SK-N-SH (cell line): Measurements from ENCODE around the gene SMG1. TPM values are rescaled to one million over a fixed set of nuclear protein-coding genes. Genes with fewer than 3 reads are reported as not detected.

Experiments used
- CTCF ChIA-PET: fragments of 300-600, 350-600 bp; formaldehyde crosslinking; extraction: SDS; loops from one replicate; lab custom pipeline; 2021; lab: Yijun Ruan, JAX
- POLR2A ChIA-PET: fragments of 350-600 bp; sonication (Branson Sonifier 250); formaldehyde crosslinking; extraction: SDS; loops from one replicate; lab custom pipeline; 2020; ENCODE audit warnings: antibody characterized with exemption, inconsistent platforms; lab: Yijun Ruan, JAX
- DNase-seq: peaks from one replicate; pipeline ENCODE4 v3.0.0; 2012
- H2AFZ ChIP-seq: fragments of 200-600 bp; sonication (generic); 2 replicates; pipeline ENCODE4 v1.8.1; 2016; ENCODE audit warnings: antibody characterized with exemption, mild to moderate bottlenecking, low read depth
- H3F3A ChIP-seq: fragments of 200-600 bp; sonication (generic); replicated peaks from 2 replicates; pipeline ENCODE3; 2016; ENCODE audit warnings: antibody characterized with exemption, mild to moderate bottlenecking; ENCODE audit not compliant: insufficient read depth
- H3K27ac ChIP-seq, 2 experiments: fragments of 200-500 bp in 1 of 2; fragments of 200-600 bp in 1 of 2; sonication (Bioruptor generic) in 1 of 2; sonication (generic), shearing (Covaris generic) in 1 of 2; 2 replicates each; pipeline versions ENCODE4 v1.5.1 to v1.6.1; 2014 to 2016; ENCODE audit warnings: low read depth in 2 of 2, inconsistent platforms in 1 of 2, low read length in 1 of 2, mild to moderate bottlenecking in 1 of 2, mixed read lengths in 1 of 2
- H3K27me3 ChIP-seq: fragments of 200-600 bp; sonication (generic), shearing (Covaris generic); 2 replicates; pipeline ENCODE4 v1.6.1; 2016; ENCODE audit warnings: mixed run types; ENCODE audit not compliant: insufficient read depth
- H3K36me3 ChIP-seq, 2 experiments: fragments of 200-500 bp in 1 of 2; fragments of 200-600 bp in 1 of 2; sonication (Bioruptor generic) in 1 of 2; sonication (generic) in 1 of 2; replicated peaks in 1 of 2; 2 replicates each; pipeline versions ENCODE3 to v1.5.1; 2014 to 2016; ENCODE audit warnings: low read length in 1 of 2, mild to moderate bottlenecking in 1 of 2; ENCODE audit not compliant: insufficient read depth in 2 of 2, control insufficient read depth in 1 of 2
- H3K4me1 ChIP-seq, 2 experiments: fragments of 200-500 bp in 1 of 2; fragments of 200-600 bp in 1 of 2; sonication (Bioruptor generic) in 1 of 2; sonication (generic), shearing (Covaris generic) in 1 of 2; 2 replicates each; pipeline versions ENCODE4 v1.5.1 to v1.6.1; 2014 to 2016; ENCODE audit warnings: low read depth in 1 of 2, low read length in 1 of 2, mixed run types in 1 of 2; ENCODE audit not compliant: insufficient read depth in 2 of 2, control insufficient read depth in 1 of 2
- H3K4me2 ChIP-seq: fragments of 200-600 bp; sonication (generic), shearing (Covaris generic); 2 replicates; pipeline ENCODE4 v1.6.1; 2017; ENCODE audit warnings: mixed run types
- H3K4me3 ChIP-seq, 2 experiments: fragments of 200-500 bp in 1 of 2; fragments of 200-600 bp in 1 of 2; sonication (Bioruptor generic) in 1 of 2; sonication (generic), shearing (Covaris generic) in 1 of 2; 2 replicates each; pipeline versions ENCODE4 v1.5.1 to v1.8.1; 2014 to 2016; ENCODE audit warnings: low read depth in 2 of 2, inconsistent platforms in 1 of 2, low read length in 1 of 2, mild to moderate bottlenecking in 1 of 2, mixed read lengths in 1 of 2, moderate library complexity in 1 of 2
- H3K79me2 ChIP-seq: fragments of 200-600 bp; sonication (generic); 2 replicates; pipeline ENCODE4 v1.8.1; 2017; ENCODE audit warnings: mild to moderate bottlenecking; ENCODE audit not compliant: insufficient read depth
- H3K9ac ChIP-seq: fragments of 200-600 bp; sonication (generic); 2 replicates; pipeline ENCODE4 v1.6.1; 2017; ENCODE audit warnings: mixed run types
- H3K9me2 ChIP-seq: fragments of 200-600 bp; sonication (generic); 2 replicates; pipeline ENCODE4 v1.6.1; 2017; ENCODE audit warnings: mixed run types
- H3K9me3 ChIP-seq: fragments of 200-600 bp; sonication (generic); 2 replicates; pipeline ENCODE4 v1.6.1; 2017; ENCODE audit warnings: mixed run types, mild to moderate bottlenecking, moderate library complexity
- H4K20me1 ChIP-seq: fragments of 200-600 bp; sonication (generic); 2 replicates; pipeline ENCODE4 v1.6.1; 2017; ENCODE audit warnings: mild to moderate bottlenecking, mixed run types; ENCODE audit not compliant: insufficient read depth
- CHD2 ChIP-seq: fragments of 150-350 bp; IDR thresholded peaks from 2 replicates; pipeline ENCODE4 v1.6.1; 2018; ENCODE audit warnings: low read length; ENCODE audit not compliant: partially characterized antibody
- ELF1 ChIP-seq: IDR thresholded peaks from 2 replicates; pipeline ENCODE4 v1.4.0; 2012
- EP300 ChIP-seq, 2 experiments: IDR thresholded peaks; 2 replicates each; pipeline versions ENCODE4 v1.4.0 to v1.6.1; 2012; ENCODE audit warnings: borderline replicate concordance in 1 of 2, low read depth in 1 of 2, low read length in 1 of 2
- FOXJ3 ChIP-seq: sonication (generic); formaldehyde crosslinking; IDR thresholded peaks from 2 replicates; pipeline ENCODE4 v1.5.1; 2020; ENCODE audit warnings: mild to moderate bottlenecking, missing genetic modification reagents
- FOXM1 ChIP-seq: IDR thresholded peaks from 2 replicates; pipeline ENCODE4 v1.4.0; 2012; ENCODE audit warnings: low read depth, mild to moderate bottlenecking
- GABPA ChIP-seq: IDR thresholded peaks from 2 replicates; pipeline ENCODE4 v1.4.0; 2012; ENCODE audit warnings: low read depth, mild to moderate bottlenecking
- GATA2 ChIP-seq: sonication (generic); formaldehyde crosslinking; IDR thresholded peaks from 2 replicates; pipeline ENCODE4 v1.5.0; 2020; ENCODE audit warnings: mild to moderate bottlenecking, missing genetic modification reagents
- JUND ChIP-seq: IDR thresholded peaks from 2 replicates; pipeline ENCODE4 v1.4.0; 2012
- MEF2A ChIP-seq: IDR thresholded peaks from 2 replicates; pipeline ENCODE4 v1.4.0; 2012; ENCODE audit warnings: low read depth, borderline replicate concordance
- MXI1 ChIP-seq: IDR thresholded peaks from 2 replicates; pipeline ENCODE4 v1.6.1; 2012; ENCODE audit warnings: mild to moderate bottlenecking, low read depth, low read length, improper control_type of control experiment
- NFIC ChIP-seq: IDR thresholded peaks from 2 replicates; pipeline ENCODE4 v1.4.0; 2012; ENCODE audit warnings: borderline replicate concordance
- NRF1 ChIP-seq: IDR thresholded peaks from 2 replicates; pipeline ENCODE4 v1.6.1; 2012; ENCODE audit warnings: low read depth, mild to moderate bottlenecking, low read length
- POLR2AphosphoS5 ChIP-seq: IDR thresholded peaks from 2 replicates; pipeline ENCODE4 v1.6.1; 2012; ENCODE audit warnings: low read depth, low read length
- RAD21 ChIP-seq: IDR thresholded peaks from 2 replicates; pipeline ENCODE4 v1.6.1; 2012; ENCODE audit warnings: mild to moderate bottlenecking, low read length
- SIN3A ChIP-seq: IDR thresholded peaks from 2 replicates; pipeline ENCODE4 v1.6.1; 2012; ENCODE audit warnings: low read depth, mild to moderate bottlenecking, low read length, moderate library complexity, borderline replicate concordance
- WGBS: methylation state at CpG from one replicate; pipeline ENCODE4 v1.1.6; 2017; ENCODE audit warnings: low lambda C conversion rate; 5-methylcytosine and 5-hydroxymethylcytosine counted together
- polyA plus RNA-seq, 3 experiments: library from polyadenylated mRNA; depleted of rRNA; stranded (reverse); fragments of >200 nt; gene quantifications; 2 replicates each; pipeline ENCODE4 v1.2.3, GENCODE V29; 2012
- TF ChIP-seq, protein P1 (sequence below): IDR thresholded peaks from 2 replicates; pipeline ENCODE4 v1.4.0; 2012; ENCODE audit warnings: low read depth, borderline replicate concordance
- TF ChIP-seq, protein P2 (sequence below): IDR thresholded peaks from 2 replicates; pipeline ENCODE4 v1.6.1; 2012; ENCODE audit warnings: mild to moderate bottlenecking, low read depth, low read length, moderate library complexity
- TF ChIP-seq, protein P3 (sequence below): fragments of 150-350 bp; IDR thresholded peaks from 2 replicates; pipeline ENCODE4 v1.6.1; 2016; ENCODE audit warnings: mild to moderate bottlenecking, low read depth, low read length
- TF ChIP-seq, protein P4 (sequence below): IDR thresholded peaks from 2 replicates; pipeline ENCODE4; 2012
- TF ChIP-seq, protein P5 (sequence below): fragments of 200-600 bp; sonication (generic); IDR thresholded peaks from 2 replicates; pipeline ENCODE4 v1.6.1; 2017; ENCODE audit warnings: antibody characterized with exemption, mild to moderate bottlenecking, moderate library complexity
- TF ChIP-seq, protein P6 (sequence below): IDR thresholded peaks from 2 replicates; pipeline ENCODE4 v1.4.0; 2012; ENCODE audit warnings: low read depth

The SMG1 gene
- polyA plus RNA-seq, 1 of the 3 experiments (the other 2 are of a cell fraction): 11.2 TPM

DNA sequence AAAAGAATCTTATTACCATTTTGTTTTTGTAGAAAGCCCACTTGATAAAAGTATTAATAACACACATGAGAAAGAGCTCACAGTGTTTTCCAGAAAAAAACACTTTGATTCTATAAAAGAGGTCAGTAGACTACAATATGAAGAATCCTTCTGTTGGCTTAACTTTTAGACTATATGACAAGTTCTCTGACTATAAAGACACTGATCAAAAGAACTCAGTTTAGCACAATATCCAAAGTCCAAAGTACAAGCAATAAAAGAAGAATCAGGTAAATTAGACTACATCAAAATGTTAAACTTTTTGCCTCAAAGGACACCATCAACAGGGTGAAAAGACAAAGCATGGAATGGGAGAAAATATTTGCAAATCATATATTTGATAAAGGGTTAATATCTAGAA, 11.2 kb upstream of the SMG1 start:
- CTCF ChIA-PET: no interaction called here
- TF ChIP-seq GATA2 (CRISPR knock-in tag) (no peak), NFIC (no peak), JUND (no peak), FOXM1 (no peak), GABPA (no peak), NRF1 (no peak), EP300 (IDR thresholded peaks at IDR 0.05; ENCODE audit: borderline replicate concordance in 1 of 2, low read depth in 1 of 2, low read length in 1 of 2) (no peak)
- TF ChIP-seq, protein P1, sequence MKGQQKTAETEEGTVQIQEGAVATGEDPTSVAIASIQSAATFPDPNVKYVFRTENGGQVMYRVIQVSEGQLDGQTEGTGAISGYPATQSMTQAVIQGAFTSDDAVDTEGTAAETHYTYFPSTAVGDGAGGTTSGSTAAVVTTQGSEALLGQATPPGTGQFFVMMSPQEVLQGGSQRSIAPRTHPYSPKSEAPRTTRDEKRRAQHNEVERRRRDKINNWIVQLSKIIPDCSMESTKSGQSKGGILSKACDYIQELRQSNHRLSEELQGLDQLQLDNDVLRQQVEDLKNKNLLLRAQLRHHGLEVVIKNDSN: no peak
- TF ChIP-seq, protein P2, sequence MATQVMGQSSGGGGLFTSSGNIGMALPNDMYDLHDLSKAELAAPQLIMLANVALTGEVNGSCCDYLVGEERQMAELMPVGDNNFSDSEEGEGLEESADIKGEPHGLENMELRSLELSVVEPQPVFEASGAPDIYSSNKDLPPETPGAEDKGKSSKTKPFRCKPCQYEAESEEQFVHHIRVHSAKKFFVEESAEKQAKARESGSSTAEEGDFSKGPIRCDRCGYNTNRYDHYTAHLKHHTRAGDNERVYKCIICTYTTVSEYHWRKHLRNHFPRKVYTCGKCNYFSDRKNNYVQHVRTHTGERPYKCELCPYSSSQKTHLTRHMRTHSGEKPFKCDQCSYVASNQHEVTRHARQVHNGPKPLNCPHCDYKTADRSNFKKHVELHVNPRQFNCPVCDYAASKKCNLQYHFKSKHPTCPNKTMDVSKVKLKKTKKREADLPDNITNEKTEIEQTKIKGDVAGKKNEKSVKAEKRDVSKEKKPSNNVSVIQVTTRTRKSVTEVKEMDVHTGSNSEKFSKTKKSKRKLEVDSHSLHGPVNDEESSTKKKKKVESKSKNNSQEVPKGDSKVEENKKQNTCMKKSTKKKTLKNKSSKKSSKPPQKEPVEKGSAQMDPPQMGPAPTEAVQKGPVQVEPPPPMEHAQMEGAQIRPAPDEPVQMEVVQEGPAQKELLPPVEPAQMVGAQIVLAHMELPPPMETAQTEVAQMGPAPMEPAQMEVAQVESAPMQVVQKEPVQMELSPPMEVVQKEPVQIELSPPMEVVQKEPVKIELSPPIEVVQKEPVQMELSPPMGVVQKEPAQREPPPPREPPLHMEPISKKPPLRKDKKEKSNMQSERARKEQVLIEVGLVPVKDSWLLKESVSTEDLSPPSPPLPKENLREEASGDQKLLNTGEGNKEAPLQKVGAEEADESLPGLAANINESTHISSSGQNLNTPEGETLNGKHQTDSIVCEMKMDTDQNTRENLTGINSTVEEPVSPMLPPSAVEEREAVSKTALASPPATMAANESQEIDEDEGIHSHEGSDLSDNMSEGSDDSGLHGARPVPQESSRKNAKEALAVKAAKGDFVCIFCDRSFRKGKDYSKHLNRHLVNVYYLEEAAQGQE: no peak
- TF ChIP-seq, protein P3, sequence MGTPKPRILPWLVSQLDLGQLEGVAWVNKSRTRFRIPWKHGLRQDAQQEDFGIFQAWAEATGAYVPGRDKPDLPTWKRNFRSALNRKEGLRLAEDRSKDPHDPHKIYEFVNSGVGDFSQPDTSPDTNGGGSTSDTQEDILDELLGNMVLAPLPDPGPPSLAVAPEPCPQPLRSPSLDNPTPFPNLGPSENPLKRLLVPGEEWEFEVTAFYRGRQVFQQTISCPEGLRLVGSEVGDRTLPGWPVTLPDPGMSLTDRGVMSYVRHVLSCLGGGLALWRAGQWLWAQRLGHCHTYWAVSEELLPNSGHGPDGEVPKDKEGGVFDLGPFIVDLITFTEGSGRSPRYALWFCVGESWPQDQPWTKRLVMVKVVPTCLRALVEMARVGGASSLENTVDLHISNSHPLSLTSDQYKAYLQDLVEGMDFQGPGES: no peak

DNA sequence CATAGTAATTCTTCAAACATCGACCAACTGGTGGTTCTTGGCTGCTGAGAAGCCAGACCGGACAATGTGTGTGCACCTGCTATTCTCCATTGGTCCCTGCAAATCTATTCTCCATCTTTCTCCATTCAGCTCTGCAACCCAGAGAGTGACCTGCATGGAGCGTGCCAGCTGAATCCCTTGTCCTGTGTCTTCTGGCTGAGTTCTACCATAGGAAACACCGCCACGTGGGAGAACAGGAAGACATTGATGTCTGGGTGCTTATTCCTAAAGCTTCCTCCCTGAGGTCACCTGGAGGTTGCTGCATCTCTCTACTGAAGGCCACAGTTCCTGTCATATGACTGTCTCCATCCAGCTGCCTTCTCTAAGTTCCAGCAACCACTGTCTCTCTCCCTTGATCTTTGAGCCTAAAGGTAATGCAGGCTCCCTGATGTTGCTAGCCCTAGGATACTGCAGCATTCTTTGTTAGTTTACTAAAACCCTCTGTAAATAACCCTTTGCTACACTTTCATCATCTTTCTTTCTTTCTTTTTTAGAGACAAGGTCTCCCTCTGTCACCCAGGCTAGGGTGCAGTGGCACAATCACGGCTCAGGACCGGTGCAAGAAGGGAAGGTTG, 10.6 kb upstream of the SMG1 start:
- Histone ChIP-seq H3K9me2 (no peaks in the 10 kb centered on the region), H3K36me3 (no peaks in the 10 kb centered on the region), H2AFZ (no peak overlapping the region), H3K9ac (no peak overlapping the region), H3K4me3 (no peak overlapping the region), H3F3A (peaks cover 11% of the 10 kb centered on the region), H3K79me2 (no peaks in the 10 kb centered on the region), H4K20me1 (no peaks in the 10 kb centered on the region), H3K4me1 (no peaks in the 10 kb centered on the region), H3K27me3 (no peaks in the 10 kb centered on the region), H3K27ac (no peak overlapping the region), H3K9me3 (no peaks in the 10 kb centered on the region), H3K4me2 (no peak overlapping the region)
- DNase-seq: no peak
- ChIA-PET POLR2A (no interaction called here), CTCF (no interaction called here)
- 88% methylated on average over 7 of the region's 7 CpGs for WGBS
- TF ChIP-seq, protein P4, sequence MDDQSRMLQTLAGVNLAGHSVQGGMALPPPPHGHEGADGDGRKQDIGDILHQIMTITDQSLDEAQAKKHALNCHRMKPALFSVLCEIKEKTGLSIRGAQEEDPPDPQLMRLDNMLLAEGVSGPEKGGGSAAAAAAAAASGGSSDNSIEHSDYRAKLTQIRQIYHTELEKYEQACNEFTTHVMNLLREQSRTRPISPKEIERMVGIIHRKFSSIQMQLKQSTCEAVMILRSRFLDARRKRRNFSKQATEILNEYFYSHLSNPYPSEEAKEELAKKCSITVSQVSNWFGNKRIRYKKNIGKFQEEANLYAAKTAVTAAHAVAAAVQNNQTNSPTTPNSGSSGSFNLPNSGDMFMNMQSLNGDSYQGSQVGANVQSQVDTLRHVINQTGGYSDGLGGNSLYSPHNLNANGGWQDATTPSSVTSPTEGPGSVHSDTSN: no peak
- TF ChIP-seq SIN3A (no peak), POLR2AphosphoS5 (no peak), RAD21 (no peak), FOXM1 (no peak), ELF1 (no peak), MEF2A (no peak), MXI1 (no peak), GATA2 (CRISPR knock-in tag) (no peak), FOXJ3 (CRISPR knock-in tag) (no peak), CHD2 (no peak)
- TF ChIP-seq, protein P5, sequence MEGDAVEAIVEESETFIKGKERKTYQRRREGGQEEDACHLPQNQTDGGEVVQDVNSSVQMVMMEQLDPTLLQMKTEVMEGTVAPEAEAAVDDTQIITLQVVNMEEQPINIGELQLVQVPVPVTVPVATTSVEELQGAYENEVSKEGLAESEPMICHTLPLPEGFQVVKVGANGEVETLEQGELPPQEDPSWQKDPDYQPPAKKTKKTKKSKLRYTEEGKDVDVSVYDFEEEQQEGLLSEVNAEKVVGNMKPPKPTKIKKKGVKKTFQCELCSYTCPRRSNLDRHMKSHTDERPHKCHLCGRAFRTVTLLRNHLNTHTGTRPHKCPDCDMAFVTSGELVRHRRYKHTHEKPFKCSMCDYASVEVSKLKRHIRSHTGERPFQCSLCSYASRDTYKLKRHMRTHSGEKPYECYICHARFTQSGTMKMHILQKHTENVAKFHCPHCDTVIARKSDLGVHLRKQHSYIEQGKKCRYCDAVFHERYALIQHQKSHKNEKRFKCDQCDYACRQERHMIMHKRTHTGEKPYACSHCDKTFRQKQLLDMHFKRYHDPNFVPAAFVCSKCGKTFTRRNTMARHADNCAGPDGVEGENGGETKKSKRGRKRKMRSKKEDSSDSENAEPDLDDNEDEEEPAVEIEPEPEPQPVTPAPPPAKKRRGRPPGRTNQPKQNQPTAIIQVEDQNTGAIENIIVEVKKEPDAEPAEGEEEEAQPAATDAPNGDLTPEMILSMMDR: no peak
- TF ChIP-seq, protein P6, sequence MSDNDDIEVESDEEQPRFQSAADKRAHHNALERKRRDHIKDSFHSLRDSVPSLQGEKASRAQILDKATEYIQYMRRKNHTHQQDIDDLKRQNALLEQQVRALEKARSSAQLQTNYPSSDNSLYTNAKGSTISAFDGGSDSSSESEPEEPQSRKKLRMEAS: no peak

More for the DNA sequence above, 11.2 kb upstream of the SMG1 start:
- H3K9me3 ChIP-seq: no peaks in the 10 kb centered on the region
- no peaks in the 10 kb centered on the region for H3K4me1 ChIP-seq
- no peak overlapping the region for H3K27ac ChIP-seq
- no peak overlapping the region for H3K4me2 ChIP-seq
- H4K20me1 ChIP-seq: no peaks in the 10 kb centered on the region
- POLR2A ChIA-PET: no interaction called here
- H3F3A ChIP-seq: peaks cover 9% of the 10 kb centered on the region
- no peak overlapping the region for H3K4me3 ChIP-seq
- no peaks in the 10 kb centered on the region for H3K36me3 ChIP-seq
- H3K27me3 ChIP-seq: no peaks in the 10 kb centered on the region
- H3K9ac ChIP-seq: no peak overlapping the region
- DNase-seq: no peak
- H3K9me2 ChIP-seq: no peaks in the 10 kb centered on the region
- no peak overlapping the region for H2AFZ ChIP-seq
- H3K79me2 ChIP-seq: no peaks in the 10 kb centered on the region
